ENCODE data around the gene ZNF648. TPM values are rescaled to one million over a fixed set of nuclear protein-coding genes. Genes with fewer than 3 reads are reported as not detected.

Gene ZNF648
- total and polyA plus RNA-seq, 2 of the 4 experiments (the other 2 are of a cell fraction): not detected

DNA sequence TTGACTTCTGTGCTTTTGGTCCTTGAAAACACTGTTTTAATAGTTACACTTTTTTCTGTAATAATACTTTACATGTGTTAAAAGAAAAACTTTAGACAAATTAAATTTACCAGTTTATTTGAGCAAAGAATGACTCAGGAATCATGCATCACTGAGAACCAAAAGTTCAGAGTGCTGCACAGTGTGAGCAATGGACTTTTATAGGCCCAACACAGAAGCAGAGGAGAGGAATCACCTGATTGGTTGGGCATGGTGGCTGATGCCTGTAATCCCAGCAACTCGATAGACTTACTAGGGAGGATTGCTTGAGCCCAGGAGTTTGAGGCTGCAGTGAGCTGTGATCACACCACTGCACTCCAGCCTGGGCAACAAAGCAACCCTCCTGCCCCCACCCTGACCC is 29.3 kb downstream of the ZNF648 start:
- dilution Hi-C loops (cut with HindIII; ENCODE audit: low sequenced_read_pairs, unreplicated experiment) (no loop called here), in situ Hi-C loops (cut with MboI; ENCODE audit: low sequenced_read_pairs) (no loop called here), intact Hi-C loops (cut with micrococcal nuclease) (no loop called here)
- CTCF ChIA-PET: no interaction called here
- no peak overlapping the region for H3K14ac ChIP-seq (replicated peaks; ENCODE audit: low read depth, low read length)
- TF ChIP-seq RAD21 (IDR thresholded peaks at IDR 0.05; ENCODE audit: low read length) (no peak), RFX5 (IDR thresholded peaks at IDR 0.05; ENCODE audit: low read depth, low read length) (no peak), MAZ (IDR thresholded peaks at IDR 0.05; ENCODE audit: borderline replicate concordance, low read depth, low read length) (no peak), MXI1 (IDR thresholded peaks at IDR 0.05; ENCODE audit: borderline replicate concordance, low read depth, low read length) (no peak), SMC3 (IDR thresholded peaks at IDR 0.05; ENCODE audit: low read depth, low read length) (no peak), RCOR1 (IDR thresholded peaks at IDR 0.05; ENCODE audit: insufficient replicate concordance, low read length) (no peak), USF2 (IDR thresholded peaks at IDR 0.05; ENCODE audit: low read depth, low read length) (no peak), NFE2L2 (IDR thresholded peaks at IDR 0.05; ENCODE audit: low read depth, low read length) (no peak), MAFK (IDR thresholded peaks at IDR 0.05; ENCODE audit: low read depth, low read length) (no peak), BHLHE40 (IDR thresholded peaks at IDR 0.05; ENCODE audit: low read depth, low read length) (no peak), FOS (IDR thresholded peaks at IDR 0.05; ENCODE audit: low read depth, low read length) (no peak), POLR2A (IDR thresholded peaks at IDR 0.05; ENCODE audit: low read depth, low read length) (no peak), ELK1 (IDR thresholded peaks at IDR 0.05; ENCODE audit: borderline replicate concordance, low read depth, low read length) (no peak), CEBPB (IDR thresholded peaks at IDR 0.05; ENCODE audit: low read depth, low read length) (no peak), CHD1 (IDR thresholded peaks at IDR 0.05; ENCODE audit: low read depth, low read length) (no peak)
- TF ChIP-seq, protein P1, sequence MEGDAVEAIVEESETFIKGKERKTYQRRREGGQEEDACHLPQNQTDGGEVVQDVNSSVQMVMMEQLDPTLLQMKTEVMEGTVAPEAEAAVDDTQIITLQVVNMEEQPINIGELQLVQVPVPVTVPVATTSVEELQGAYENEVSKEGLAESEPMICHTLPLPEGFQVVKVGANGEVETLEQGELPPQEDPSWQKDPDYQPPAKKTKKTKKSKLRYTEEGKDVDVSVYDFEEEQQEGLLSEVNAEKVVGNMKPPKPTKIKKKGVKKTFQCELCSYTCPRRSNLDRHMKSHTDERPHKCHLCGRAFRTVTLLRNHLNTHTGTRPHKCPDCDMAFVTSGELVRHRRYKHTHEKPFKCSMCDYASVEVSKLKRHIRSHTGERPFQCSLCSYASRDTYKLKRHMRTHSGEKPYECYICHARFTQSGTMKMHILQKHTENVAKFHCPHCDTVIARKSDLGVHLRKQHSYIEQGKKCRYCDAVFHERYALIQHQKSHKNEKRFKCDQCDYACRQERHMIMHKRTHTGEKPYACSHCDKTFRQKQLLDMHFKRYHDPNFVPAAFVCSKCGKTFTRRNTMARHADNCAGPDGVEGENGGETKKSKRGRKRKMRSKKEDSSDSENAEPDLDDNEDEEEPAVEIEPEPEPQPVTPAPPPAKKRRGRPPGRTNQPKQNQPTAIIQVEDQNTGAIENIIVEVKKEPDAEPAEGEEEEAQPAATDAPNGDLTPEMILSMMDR (conservative IDR thresholded peaks at IDR 0.05; ENCODE audit: low read depth, low read length): no peak
- no peaks in the 10 kb centered on the region for H3K4me1 ChIP-seq (ENCODE audit: control insufficient read depth, insufficient read depth, low read length)
- H3K4ac ChIP-seq (ENCODE audit: low read depth, low read length): no peak overlapping the region
- no peak overlapping the region for H3K27ac ChIP-seq (ENCODE audit: insufficient read depth, low read length)
- no peaks in the 10 kb centered on the region for H3K27me3 ChIP-seq (ENCODE audit: control insufficient read depth, insufficient read depth, low read length)
- POLR2A ChIA-PET (ENCODE audit: unreplicated experiment): no interaction called here
- no peak overlapping the region for H2BK5ac ChIP-seq (ENCODE audit: low read depth, low read length, poor library complexity, severe bottlenecking)
- no peak overlapping the region for H3K9ac ChIP-seq (ENCODE audit: low read depth, low read length)
- no peak overlapping the region for H3K23ac ChIP-seq (ENCODE audit: low read depth, low read length)
- no peak overlapping the region for H3K18ac ChIP-seq (ENCODE audit: low read depth, low read length)
- no peak overlapping the region for H4K5ac ChIP-seq (ENCODE audit: low read depth, low read length)
- DNase-seq: no peak
- H4K91ac ChIP-seq (ENCODE audit: insufficient read depth, low read depth, low read length): no peak overlapping the region
- H2AK5ac ChIP-seq (ENCODE audit: low read depth, low read length): no peak overlapping the region
- H2BK20ac ChIP-seq (ENCODE audit: low read depth, low read length): no peak overlapping the region
- H2BK15ac ChIP-seq (ENCODE audit: low read depth, low read length): no peak overlapping the region
- no peak overlapping the region for H3K56ac ChIP-seq (ENCODE audit: extremely low read depth, insufficient read depth, low read length)
- no CpG with 5 or more reads among the region's 1 CpG for WGBS, 2 experiments (ENCODE audit: extremely low coverage in 2 of 2, insufficient read length in 1 of 2)
- no peak overlapping the region for H2AFZ ChIP-seq (replicated peaks; ENCODE audit: low read length, poor library complexity)
- H3K36me3 ChIP-seq (ENCODE audit: control insufficient read depth, insufficient read depth, low read length): no peaks in the 10 kb centered on the region
- H3K4me3 ChIP-seq (ENCODE audit: insufficient read depth, low read depth, low read length): no peak overlapping the region
- H3K9me3 ChIP-seq (ENCODE audit: control insufficient read depth, insufficient read depth, low read length): 0 out of 2 replicates have a peak, but pooled peaks cover 3% of the 10 kb centered on the region
- no peaks in the 10 kb centered on the region for H4K20me1 ChIP-seq (ENCODE audit: insufficient read depth, low read length)
- H4K8ac ChIP-seq (ENCODE audit: low read depth in 2 of 2, low read length in 2 of 2): no peak overlapping the region
- no peak for ATAC-seq (ENCODE audit: low read depth)
- BruUV-seq (replicated peaks): no TSS peak
- H3K79me1 ChIP-seq (ENCODE audit: low read depth in 1 of 2, low read length in 2 of 2): no peaks in the 10 kb centered on the region
- no peak overlapping the region for H2BK120ac ChIP-seq (ENCODE audit: low read depth, low read length)
- H3K4me2 ChIP-seq (ENCODE audit: low read depth, low read length): no peak overlapping the region
- H2AK9ac ChIP-seq (replicated peaks; ENCODE audit: low read depth, low read length, poor library complexity): no peak overlapping the region
- no peaks in the 10 kb centered on the region for H3K9me1 ChIP-seq (ENCODE audit: insufficient read depth, low read length)
